ENCODE data around the gene FOXO3. TPM values are rescaled to one million over a fixed set of nuclear protein-coding genes. Genes with fewer than 3 reads are reported as not detected.

The FOXO3 gene
- total and polyA plus RNA-seq, 2 experiments from 2014 or later = 19.7 to 36.6 TPM

GRCh38 chr6:108581932-108582475 lies 21.3 kb downstream of the FOXO3 start:
- peaks cover 62% of the 10 kb centered on the region for H3K4me1 ChIP-seq (ENCODE audit: insufficient read depth)
- peak overlapping the region; percentile 58 for H3K4me3 ChIP-seq
- DNase-seq = peak; percentile 52

GRCh38 chr6:108582618-108583017 lies 21.9 kb downstream of the FOXO3 start:
- H3K9ac ChIP-seq = peak overlapping the region; percentile 47; the same call in 1 of the 2 replicates
- H3K27ac ChIP-seq = peak overlapping the region; percentile 69
- in situ Hi-C loops (cut with MboI) = no loop called here
- H3K79me2 ChIP-seq (ENCODE audit: insufficient read depth) = peaks cover 98% of the 10 kb centered on the region
- H3K9me2 ChIP-seq (ENCODE audit: insufficient read depth) = no peaks in the 10 kb centered on the region
- H3K27me3 ChIP-seq (replicated peaks; ENCODE audit: insufficient read depth) = no peaks in the 10 kb centered on the region
- no peak for TF ChIP-seq EZH2phosphoT487 (IDR thresholded peaks at IDR 0.05; ENCODE audit: insufficient read depth, low read depth)
- no peak for TF ChIP-seq EZH2 (IDR thresholded peaks at IDR 0.05; ENCODE audit: insufficient read depth, poor library complexity, severe bottlenecking)
- peaks cover 51% of the 10 kb centered on the region for H3F3A ChIP-seq (ENCODE audit: insufficient read depth)
- H4K20me1 ChIP-seq (ENCODE audit: insufficient read depth) = peaks cover 27% of the 10 kb centered on the region
- peaks cover 68% of the 10 kb centered on the region for H3K4me1 ChIP-seq (ENCODE audit: insufficient read depth)
- H3K4me2 ChIP-seq (ENCODE audit: unreplicated experiment) = peak overlapping the region; percentile 80
- H3K4me3 ChIP-seq = no peak overlapping the region
- no peak overlapping the region for H2AFZ ChIP-seq
- WGBS, 2 experiments (ENCODE audit: low coverage in 1 of 2, low lambda C conversion rate in 2 of 2, missing lambda C conversion rate in 2 of 2) = 94 to 96% methylated on average over 3 of the region's 3 CpGs
- H3K36me3 ChIP-seq (ENCODE audit: low read depth) = no peaks in the 10 kb centered on the region
- DNase-seq = no peak
- H3K9me3 ChIP-seq (ENCODE audit: low read depth) = no peaks in the 10 kb centered on the region

More at GRCh38 chr6:108581932-108582475, 21.3 kb downstream of the FOXO3 start:
- peak overlapping the region; percentile 69 for H3K27ac ChIP-seq
- in situ Hi-C loops (cut with MboI) = no loop called here
- H3K27me3 ChIP-seq (replicated peaks; ENCODE audit: insufficient read depth) = no peaks in the 10 kb centered on the region
- peak overlapping the region; percentile 47 for H3K9ac ChIP-seq
- H3K4me2 ChIP-seq (ENCODE audit: unreplicated experiment) = peak overlapping the region; percentile 80
- H3K9me2 ChIP-seq (ENCODE audit: insufficient read depth) = no peaks in the 10 kb centered on the region
- peaks cover 47% of the 10 kb centered on the region for H3F3A ChIP-seq (ENCODE audit: insufficient read depth)
- H3K79me2 ChIP-seq (ENCODE audit: insufficient read depth) = peaks cover 98% of the 10 kb centered on the region
- H3K36me3 ChIP-seq (ENCODE audit: low read depth) = no peaks in the 10 kb centered on the region
- no peak for TF ChIP-seq EZH2phosphoT487 (IDR thresholded peaks at IDR 0.05; ENCODE audit: insufficient read depth, low read depth)
- TF ChIP-seq EZH2 (IDR thresholded peaks at IDR 0.05; ENCODE audit: insufficient read depth, poor library complexity, severe bottlenecking) = no peak
- no peak overlapping the region for H2AFZ ChIP-seq
- H3K9me3 ChIP-seq (ENCODE audit: low read depth) = no peaks in the 10 kb centered on the region
- 35 to 41% methylated on average over 1 of the region's 1 CpG for WGBS, 2 experiments (ENCODE audit: low coverage in 1 of 2, low lambda C conversion rate in 2 of 2, missing lambda C conversion rate in 2 of 2)
- H4K20me1 ChIP-seq (ENCODE audit: insufficient read depth) = peaks cover 26% of the 10 kb centered on the region

- Histone ChIP-seq H3K9me2 (ENCODE audit: insufficient read depth) (no peaks in the 10 kb centered on the region), H3K4me2 (ENCODE audit: unreplicated experiment) (no peak overlapping the region), H3K27me3 (replicated peaks; ENCODE audit: insufficient read depth) (no peaks in the 10 kb centered on the region), H3K9me3 (ENCODE audit: low read depth) (no peaks in the 10 kb centered on the region), H3K27ac (no peak overlapping the region), H3K79me2 (ENCODE audit: insufficient read depth) (peaks cover 98% of the 10 kb centered on the region), H3K4me3 (no peak overlapping the region), H3K9ac (no peak overlapping the region), H3K36me3 (ENCODE audit: low read depth) (no peaks in the 10 kb centered on the region), H3K4me1 (ENCODE audit: insufficient read depth) (peaks cover 70% of the 10 kb centered on the region), H3F3A (ENCODE audit: insufficient read depth) (peaks cover 55% of the 10 kb centered on the region), H4K20me1 (ENCODE audit: insufficient read depth) (peaks cover 36% of the 10 kb centered on the region; the same call in 1 of the 2 replicates), H2AFZ (no peak overlapping the region)
- TF ChIP-seq EZH2phosphoT487 (IDR thresholded peaks at IDR 0.05; ENCODE audit: insufficient read depth, low read depth) (no peak), EZH2 (IDR thresholded peaks at IDR 0.05; ENCODE audit: insufficient read depth, poor library complexity, severe bottlenecking) (no peak)
- in situ Hi-C loops (cut with MboI) = no loop called here
- DNase-seq = no peak
- WGBS, 2 experiments (ENCODE audit: low coverage in 1 of 2, low lambda C conversion rate in 2 of 2, missing lambda C conversion rate in 2 of 2) = 73 to 76% methylated on average over 5 of the region's 5 CpGs
Measured at GRCh38 chr6:108584323-108584722, 23.6 kb downstream of the FOXO3 start.

- Histone ChIP-seq H3K36me3 (ENCODE audit: low read depth) (no peaks in the 10 kb centered on the region), H3K79me2 (ENCODE audit: insufficient read depth) (peaks cover 98% of the 10 kb centered on the region), H3K27ac (no peak overlapping the region), H3K9ac (no peak overlapping the region), H3K4me2 (ENCODE audit: unreplicated experiment) (no peak overlapping the region), H3F3A (ENCODE audit: insufficient read depth) (peaks cover 64% of the 10 kb centered on the region), H4K20me1 (ENCODE audit: insufficient read depth) (peaks cover 32% of the 10 kb centered on the region; the same call in 1 of the 2 replicates), H3K27me3 (replicated peaks; ENCODE audit: insufficient read depth) (no peaks in the 10 kb centered on the region), H3K4me1 (ENCODE audit: insufficient read depth) (peaks cover 78% of the 10 kb centered on the region), H3K4me3 (no peak overlapping the region), H3K9me2 (ENCODE audit: insufficient read depth) (no peaks in the 10 kb centered on the region), H3K9me3 (ENCODE audit: low read depth) (no peaks in the 10 kb centered on the region), H2AFZ (no peak overlapping the region)
- 76 to 80% methylated on average over 2 of the region's 2 CpGs for WGBS, 2 experiments (ENCODE audit: low coverage in 1 of 2, low lambda C conversion rate in 2 of 2, missing lambda C conversion rate in 2 of 2)
- in situ Hi-C loops (cut with MboI) = no loop called here
- TF ChIP-seq EZH2 (IDR thresholded peaks at IDR 0.05; ENCODE audit: insufficient read depth, poor library complexity, severe bottlenecking) (no peak), EZH2phosphoT487 (IDR thresholded peaks at IDR 0.05; ENCODE audit: insufficient read depth, low read depth) (no peak)
- DNase-seq = no peak
Measured at GRCh38 chr6:108585359-108585758, 24.6 kb downstream of the FOXO3 start.

Measured in GM23248 (cell line).